Suppressor macrophage (primary cell): ENCODE measurements around the gene ANKRD44.
"Not testable (repeated sequence)": the region's sequence is repeated elsewhere in the genome, so short reads cannot be mapped to it uniquely, and the experiment has no call there.

Source experiments
- DNase-seq, 4 experiments: peaks; one replicate each; pipeline ENCODE4 v3.0.0-alpha.2; 2020 to 2022

The ANKRD44 gene

GRCh38 chr2:197020921-197021320 lies 289.7 kb downstream of the ANKRD44 start:
- DNase-seq: not testable (repeated sequence)

GRCh38 chr2:197013098-197013497 lies 297.5 kb downstream of the ANKRD44 start:
- DNase-seq: no peak

DNA sequence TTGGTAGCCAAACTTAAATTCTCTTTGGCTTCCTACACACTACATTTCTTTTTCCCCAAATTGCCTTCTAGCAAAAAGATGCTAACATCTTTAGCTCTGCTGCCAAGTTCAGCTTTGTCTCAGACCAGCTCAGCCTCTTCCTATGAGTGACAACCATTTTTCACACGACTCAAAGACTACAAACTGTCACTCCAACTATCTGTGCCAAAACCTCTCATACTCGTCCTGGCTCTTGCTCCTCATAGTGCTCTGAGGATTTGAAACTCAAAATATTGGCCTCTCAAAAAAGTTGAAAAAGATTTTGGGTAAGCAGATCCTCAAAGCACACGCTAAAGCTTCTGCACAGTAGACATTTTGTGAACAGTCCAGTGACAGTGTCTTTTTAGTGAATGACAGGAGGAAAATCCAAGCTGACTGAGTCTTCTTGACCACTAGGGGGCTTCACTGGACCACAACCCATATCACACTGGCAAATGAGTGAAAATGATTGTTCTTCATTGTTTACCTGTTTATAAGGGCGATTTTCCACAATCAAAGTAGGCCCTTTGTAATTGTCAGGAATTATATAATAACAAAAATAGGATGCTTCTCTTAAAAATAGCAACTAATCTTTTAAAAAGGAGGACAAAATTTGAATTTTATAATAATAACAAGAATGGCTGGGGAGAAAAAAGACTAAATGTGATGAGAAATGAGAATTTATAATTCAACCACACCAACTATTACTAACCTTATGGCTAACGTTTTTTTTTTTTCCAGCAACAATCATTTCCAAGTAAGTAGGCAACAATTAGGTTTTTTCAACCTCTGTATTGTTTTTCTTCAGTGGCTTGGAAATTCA lies 298.6 kb downstream of the ANKRD44 start:
- peak; percentile 21 to 74 (median 44) for DNase-seq

- peak in 2 of 4 experiments; percentile 9 to 23 for DNase-seq
These were observed 299.6 kb downstream of the ANKRD44 start for GRCh38 chr2:197011021-197011417.

DNA sequence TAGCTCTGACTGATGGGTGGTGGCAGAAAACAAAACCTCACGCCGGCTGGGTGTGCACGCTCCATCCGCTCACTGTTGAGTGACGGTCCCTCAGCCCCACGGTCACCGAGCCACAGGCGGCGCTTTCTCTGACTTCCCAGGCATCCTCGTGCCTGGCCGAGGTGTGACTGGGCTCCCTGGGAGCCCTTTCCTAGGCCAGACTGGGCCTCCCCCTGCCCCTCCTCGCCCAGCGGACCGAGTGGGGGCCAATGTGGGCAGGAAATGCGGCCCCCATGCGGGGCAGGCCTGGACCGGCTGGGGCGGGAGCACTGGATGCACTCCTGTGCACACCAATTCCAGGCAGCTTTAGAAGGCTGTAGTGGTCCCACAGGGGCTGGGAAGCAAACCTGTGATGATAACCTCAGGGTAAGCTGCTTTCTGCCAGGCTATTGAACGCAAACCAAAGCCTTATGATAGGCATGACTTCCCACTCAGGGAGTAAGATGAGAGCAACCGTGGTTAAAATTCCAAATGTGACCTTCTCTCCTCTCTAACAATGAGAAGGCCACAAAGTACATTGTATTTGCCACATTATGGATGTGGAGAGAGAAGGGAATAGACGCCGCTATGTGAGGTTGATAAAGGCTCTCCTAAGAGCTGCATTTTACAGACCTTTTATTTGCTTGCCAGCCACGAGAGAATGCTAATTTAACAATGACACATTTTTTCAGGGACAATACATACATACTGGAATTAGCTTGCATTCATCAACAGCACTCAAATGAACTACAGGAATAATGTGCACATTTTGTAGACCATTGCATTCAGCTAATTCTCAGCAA lies 300.2 kb downstream of the ANKRD44 start:
- no peak for DNase-seq

DNA sequence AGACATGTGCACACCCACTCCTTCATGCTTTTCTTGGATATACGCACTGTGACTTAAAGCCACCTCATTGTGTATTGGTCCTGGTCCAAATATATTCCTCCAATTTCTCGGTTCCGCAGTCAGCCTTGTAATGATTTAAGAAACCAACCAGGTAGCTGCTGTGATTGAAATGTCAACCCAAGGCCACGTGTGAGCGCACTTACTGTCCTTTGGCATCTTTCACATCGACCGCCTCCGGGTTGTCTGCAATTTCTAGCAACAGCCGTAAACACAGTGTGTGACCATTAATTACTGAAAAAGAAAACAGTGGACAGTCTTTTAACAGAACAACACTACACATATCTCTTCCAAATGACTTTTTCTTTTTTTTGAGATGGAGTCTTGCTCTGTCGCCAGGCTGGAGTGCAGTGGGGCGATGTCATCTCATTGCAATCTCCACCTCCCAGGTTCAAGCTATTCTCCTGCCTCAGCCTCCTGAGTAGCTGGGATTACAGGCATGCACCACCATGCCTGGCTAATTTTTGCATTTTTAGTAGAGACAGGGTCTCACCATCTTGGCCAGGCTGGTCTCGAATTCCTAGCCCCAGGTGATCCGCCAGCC lies 301.7 kb downstream of the ANKRD44 start:
- DNase-seq: not testable (repeated sequence)

DNA sequence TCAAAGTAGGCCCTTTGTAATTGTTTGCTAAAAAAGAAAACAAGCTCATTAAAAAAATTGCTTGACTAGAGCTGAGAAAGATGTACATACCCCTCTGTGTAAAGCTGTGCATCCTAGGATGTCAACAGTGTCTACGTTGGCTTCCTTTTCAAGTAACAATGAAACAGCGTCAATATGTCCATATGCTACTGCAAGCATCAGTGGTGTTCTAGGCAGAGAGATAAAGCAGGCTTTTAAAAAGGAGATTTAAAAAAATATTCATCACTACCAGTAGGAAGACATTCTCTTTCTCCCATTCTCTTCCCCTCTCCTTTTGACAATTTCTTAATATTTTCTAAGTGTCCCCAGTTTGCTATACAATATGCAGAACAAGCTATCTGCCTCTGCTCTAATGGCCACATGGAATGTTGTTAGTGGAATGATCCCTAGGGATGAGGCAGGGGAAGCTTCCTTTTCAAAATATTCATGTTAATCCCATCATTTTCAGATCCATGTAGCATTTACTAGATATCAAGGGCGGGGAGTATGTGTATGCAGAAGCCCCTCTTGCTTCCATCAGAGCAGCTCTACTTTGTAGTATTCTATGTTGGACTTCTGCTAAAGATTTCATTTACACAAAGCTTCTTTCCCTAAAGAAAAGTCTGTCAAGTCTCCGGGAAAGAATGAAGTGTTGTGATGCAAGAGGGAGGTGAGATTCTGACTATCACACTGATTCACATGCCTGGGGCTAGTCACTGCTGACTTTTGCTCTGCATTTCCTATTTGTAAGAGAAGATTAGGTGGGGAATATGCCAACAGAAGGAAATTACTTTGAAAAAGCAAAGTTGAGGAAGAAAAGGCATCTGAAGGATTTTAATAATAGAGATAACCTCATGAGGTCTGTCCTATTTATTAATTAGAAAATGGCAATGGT lies 302.6 kb downstream of the ANKRD44 start:
- no peak for DNase-seq

DNA sequence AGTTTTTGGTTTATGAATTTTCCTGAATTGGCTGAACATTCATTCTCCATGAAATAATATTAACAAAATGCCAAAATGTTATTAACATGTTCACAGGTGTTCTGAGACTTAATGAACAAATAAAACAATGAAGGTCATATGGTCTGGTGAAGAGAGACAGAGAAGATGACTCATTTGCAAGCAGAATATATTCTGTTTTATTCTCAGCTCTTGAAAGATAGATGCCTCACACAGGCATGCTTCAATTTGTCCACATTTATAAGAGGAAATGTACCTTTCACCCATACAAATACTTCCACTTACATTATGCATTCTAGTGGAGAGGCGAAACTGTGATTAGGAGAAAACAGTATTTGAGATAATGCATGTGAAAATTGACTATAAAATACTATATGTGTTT lies 308.7 kb downstream of the ANKRD44 start:
- no peak for DNase-seq

GRCh38 chr2:196995757-196996314 lies 314.7 kb downstream of the ANKRD44 start:
- DNase-seq: no peak

- DNase-seq: no peak
These were observed 315.8 kb downstream of the ANKRD44 start for GRCh38 chr2:196994764-196995163.

DNA sequence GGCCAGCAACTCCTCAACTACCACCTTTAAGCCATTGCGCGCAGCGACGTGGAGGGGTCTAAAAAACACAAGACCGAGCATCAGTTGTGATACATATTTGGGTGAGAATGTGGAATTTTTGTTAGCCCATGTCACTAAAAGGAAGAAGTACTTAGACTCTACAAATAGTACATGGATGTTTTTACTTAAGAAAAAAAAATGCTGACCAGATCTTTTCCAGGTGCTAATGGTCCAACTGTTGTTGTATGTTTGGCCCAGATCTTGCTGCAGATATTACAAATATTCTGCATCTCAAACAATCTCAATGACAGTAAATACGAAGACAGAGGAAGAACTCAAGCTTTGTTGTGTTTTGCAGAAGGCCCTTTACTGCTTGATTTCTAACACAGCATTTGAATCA lies 317.0 kb downstream of the ANKRD44 start:
- no peak for DNase-seq

GRCh38 chr2:196992466-196992865 lies 318.1 kb downstream of the ANKRD44 start:
- no peak for DNase-seq

DNA sequence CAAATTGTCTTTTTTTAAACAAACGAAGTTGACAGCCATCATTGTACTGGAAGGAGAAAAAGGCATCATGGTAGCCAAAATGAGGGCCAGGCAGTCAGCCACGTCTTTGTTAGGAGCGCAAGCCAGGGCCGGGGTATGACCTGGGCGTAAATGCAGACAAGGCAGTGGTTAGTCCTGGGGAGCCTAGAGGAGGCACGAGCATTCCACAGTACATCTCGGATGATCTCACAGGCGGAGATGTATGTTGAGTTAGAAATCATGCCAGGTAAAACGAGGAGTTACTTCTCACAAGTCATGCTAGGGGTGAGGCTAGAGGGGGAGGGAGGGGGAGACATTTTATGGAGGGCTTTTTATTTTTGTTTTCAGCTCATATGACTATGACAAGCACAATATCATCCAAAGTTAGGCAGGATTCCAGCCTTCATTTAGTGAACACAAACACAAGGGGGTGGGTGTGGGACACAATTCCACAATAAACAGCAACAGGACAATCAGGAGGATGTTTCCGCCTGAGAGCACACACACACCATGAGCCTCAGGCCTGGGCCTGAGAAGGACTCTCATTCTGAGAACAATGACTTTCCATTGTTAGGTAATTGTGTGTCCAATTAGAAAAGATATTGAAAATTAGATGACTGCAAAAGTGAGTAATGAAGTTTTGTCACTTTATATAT lies 319.7 kb downstream of the ANKRD44 start:
- no peak for DNase-seq

DNA sequence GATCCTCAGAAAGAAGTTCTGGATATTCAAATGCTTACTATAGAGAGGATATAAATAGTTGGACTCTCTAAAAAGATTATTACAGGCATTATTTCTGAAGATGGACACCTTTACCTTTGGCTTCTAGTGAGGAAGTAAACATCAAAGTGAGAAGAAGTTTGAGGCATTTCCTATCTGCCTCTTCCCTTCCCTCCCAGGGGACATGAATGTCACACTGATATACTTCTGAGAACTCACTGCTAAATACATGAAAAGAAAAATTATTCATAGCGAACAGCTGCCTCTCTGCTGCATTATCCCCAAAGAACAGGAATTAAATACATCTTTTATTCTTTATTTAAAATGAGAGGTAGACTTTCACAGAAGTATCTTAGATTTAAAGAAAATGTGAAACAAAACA lies 320.5 kb downstream of the ANKRD44 start:
- DNase-seq: no peak

DNA sequence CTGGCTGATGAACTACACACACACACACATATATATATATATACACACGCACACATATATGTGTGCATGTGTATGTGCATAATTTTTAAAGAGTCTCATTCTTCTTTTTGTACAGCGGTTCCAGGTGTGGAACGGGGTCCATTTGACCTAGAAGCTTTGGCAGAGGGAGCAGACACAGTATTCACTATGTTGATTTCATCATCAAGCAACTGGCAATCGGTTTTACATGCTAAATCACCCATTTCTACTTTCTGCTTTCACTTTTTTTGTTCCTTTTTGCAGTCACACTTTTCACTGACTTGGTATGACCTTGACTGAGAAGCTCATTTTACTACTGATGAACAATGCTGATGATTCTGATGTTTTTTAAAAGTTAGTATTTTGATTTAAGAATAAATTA lies 321.1 kb downstream of the ANKRD44 start:
- DNase-seq: peak in 2 of 4 experiments; percentile 13 to 32

DNA sequence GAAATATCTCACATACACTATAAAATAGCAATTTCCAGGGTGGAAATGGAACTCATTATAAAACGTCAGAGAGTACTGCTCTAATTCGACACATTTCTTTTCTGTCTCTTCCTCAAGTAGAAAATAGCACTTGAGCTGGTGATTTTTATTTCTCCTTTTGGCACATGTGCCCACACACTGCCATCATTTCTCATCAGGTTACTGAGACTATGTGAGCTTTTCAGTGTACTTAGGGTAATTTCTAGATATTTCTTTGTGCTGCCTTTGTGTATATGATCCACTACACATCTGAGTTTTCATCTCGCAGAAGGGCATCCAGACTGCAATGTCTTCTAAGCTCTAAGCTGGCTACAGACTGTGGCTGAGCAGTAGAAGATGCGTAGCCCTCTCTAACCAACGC lies 321.9 kb downstream of the ANKRD44 start:
- peak; percentile 43 to 81 (median 59) for DNase-seq

DNA sequence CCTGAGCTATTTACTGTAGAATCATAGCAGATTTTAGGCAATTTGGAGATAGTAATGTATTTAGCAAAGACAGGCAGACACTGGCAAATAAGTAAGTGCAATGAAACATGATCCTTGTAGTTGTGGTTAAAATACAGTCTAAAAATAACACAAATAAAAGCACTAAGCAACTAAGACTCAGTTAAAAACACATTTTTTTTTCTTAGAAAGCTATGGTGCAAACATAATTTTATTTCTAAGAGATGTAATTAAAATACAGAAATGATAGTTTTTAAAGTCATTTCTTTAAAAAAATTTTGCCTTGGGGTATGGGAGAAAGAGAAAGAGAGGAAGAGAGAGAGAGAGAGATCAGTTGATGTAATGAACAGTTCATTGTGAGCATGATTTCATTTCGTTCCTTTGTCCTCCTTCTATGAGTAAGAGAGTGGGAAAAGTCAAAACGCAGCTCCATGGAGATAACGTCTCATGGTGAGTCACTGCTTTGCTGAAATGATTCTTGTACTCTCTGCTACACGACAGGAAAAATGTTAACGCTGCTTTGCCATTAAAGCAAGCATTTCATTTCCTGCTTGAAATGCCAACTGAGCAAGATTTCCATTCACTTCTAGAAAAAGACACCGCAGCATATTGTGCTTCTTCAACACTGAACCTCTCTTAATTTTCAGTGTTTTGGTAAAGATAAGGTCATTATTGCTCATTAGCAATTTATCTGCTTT lies 322.8 kb downstream of the ANKRD44 start:
- peak; percentile 74 to 96 (median 86) for DNase-seq

DNA sequence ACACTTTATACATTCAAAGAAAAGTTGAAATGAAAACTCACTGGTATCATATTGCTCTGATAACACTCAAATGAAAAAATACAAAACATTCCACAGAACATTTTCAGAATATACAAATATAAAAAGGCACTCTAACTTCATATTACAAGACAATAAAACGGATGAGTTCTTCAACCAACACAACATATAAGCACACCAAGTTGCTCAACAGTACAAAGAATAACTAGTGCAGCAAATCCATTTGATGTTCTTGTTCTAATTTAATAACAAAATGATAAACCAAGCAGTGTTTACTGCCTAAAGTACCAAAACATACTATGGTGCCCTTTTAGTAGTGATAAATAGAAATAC lies 323.3 kb downstream of the ANKRD44 start:
- DNase-seq: no peak

DNA sequence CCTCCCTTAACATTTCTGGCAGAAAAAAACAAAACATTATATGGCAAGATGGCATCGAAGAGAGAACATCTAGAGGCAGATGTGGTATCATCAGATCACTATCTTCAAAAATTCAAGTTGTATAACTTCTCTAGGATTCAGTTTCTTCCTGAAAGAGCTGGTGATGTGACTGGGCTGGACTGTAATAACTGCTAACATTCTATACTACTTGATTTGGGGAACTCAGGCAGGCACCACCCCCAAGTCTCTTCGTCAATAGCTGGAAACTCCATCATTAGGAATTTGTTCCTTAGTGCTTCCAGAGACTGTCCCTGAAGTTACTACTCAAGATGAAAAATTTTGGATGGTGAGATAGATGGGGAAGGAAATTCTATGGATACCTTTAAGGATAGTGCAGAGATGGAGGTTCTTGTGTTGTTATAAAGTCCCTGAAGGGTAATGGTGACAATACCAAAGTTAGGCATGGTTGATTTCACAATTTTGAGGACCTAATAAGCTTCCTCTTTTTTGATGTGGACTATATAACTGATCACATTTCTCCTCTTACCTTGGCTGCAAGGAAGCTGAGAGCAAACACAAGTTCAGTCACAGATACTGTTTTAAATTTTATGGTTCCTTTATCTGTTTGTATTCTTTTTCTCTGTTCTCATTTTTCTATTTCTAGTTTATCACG lies 324.9 kb downstream of the ANKRD44 start:
- peak; percentile 47 to 78 (median 64) for DNase-seq

DNA sequence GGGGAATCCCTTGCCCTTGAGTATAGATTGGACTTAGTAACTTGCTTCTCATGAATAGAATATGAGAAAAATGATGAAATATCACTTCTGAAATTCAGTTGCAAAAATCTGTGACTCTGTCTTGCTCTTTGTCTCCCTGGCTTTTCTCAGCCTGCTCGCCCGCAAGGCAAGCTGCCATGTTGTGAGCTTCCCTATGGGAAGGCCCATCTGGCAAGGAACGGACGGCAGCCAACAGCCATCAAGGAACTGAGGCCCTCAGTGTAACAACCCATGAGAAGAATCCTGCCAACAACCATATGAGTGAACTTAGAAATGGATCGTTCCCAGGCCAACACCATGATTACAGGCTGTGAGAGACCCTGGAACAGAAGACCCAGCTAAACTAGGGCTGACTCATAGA lies 325.7 kb downstream of the ANKRD44 start:
- no peak for DNase-seq
